Psoas muscle (tissue), 8 donors: ENCODE results near the gene SCNN1B. TPM values are rescaled to one million over a fixed set of nuclear protein-coding genes. Genes with fewer than 3 reads are reported as not detected.

Experiments
- ATAC-seq, 4 donors: fragments of 200-7000 bp; cut with Tn5 transposase; one replicate each; pipeline ENCODE4 v1.9.1; 2020; ENCODE audit warnings: moderate library complexity in 3 of 4, mild to moderate bottlenecking in 2 of 4
- DNase-seq, 2 donors: peaks; one replicate each; pipeline ENCODE4 v3.0.0-alpha.2; 2020
- H3K27ac ChIP-seq: fragments of 200-600 bp; one replicate; pipeline ENCODE4 v1.8.0; 2022
- H3K27me3 ChIP-seq, 3 donors: fragments of 200-600 bp in 1 of 3; one replicate each; pipeline versions ENCODE4 v1.6.1 to v1.8.0; 2013 to 2022; ENCODE audit warnings: low read length in 2 of 3, mild to moderate bottlenecking in 2 of 3, moderate library complexity in 1 of 3; ENCODE audit not compliant: insufficient read depth in 3 of 3
- H3K36me3 ChIP-seq, 2 donors: fragments of 200-600 bp in 1 of 2; one replicate each; pipeline versions ENCODE4 v1.6.1 to v1.8.0; 2013 to 2022; ENCODE audit warnings: low read depth in 1 of 2, mild to moderate bottlenecking in 1 of 2, moderate library complexity in 1 of 2; ENCODE audit not compliant: insufficient read depth in 1 of 2
- H3K4me1 ChIP-seq: fragments of 200-600 bp; one replicate; pipeline ENCODE4 v1.8.0; 2022
- H3K4me3 ChIP-seq: fragments of 200-600 bp; one replicate; pipeline ENCODE4 v1.8.0; 2022; ENCODE audit warnings: mild to moderate bottlenecking
- H3K9me3 ChIP-seq: fragments of 200-600 bp; one replicate; pipeline ENCODE4 v1.8.0; 2022
- WGBS, 3 donors: extraction: QIAGEN DNeasy Blood & Tissue Kit; methylation state at CpG; one replicate each; pipeline versions ENCODE4 v1.1.6 to v1.1.7; 2013; 5-methylcytosine and 5-hydroxymethylcytosine counted together
- intact Hi-C, 2 donors: fragments of 100-400 bp; cut with DNase I; formaldehyde crosslinking; loops; one replicate each; pipeline versions ENCODE4 v1.11.0 to v1.14.2; 2022
- polyA plus RNA-seq, 3 donors: library from polyadenylated mRNA; stranded (reverse); fragments of 200-250 nt; gene quantifications; one replicate each; pipeline ENCODE4 v1.2.3, GENCODE V29; 2013
- total RNA-seq, 4 donors: library from RNA; stranded (reverse); fragmentation: NEBNext Ultra II Directional in 2 of 4; extraction: Animal tissue kit (Norgen Biotek cat#: 25700) in 2 of 4; gene quantifications; one replicate each; pipeline versions ENCODE4 v1.2.1 to v1.2.4, GENCODE V29; 2021 to 2023
- TF ChIP-seq, protein P1 (sequence below): fragments of 200-600 bp; IDR thresholded peaks from one replicate; pipeline ENCODE4 v1.8.0; 2022; ENCODE audit warnings: antibody characterized with exemption
- donor health status: healthy with polysubstance abuse.
- donor health status: DM: no; HTN: no; CAD: no; lungs with moderate emphysema.
- donor health status: Bipolar disorder and iron deficiency.
- donor health status: healthy.
- donor health status: DM: yes; HTN: yes; CAD: no.
- donor health status: DM: no; HTN: no; CAD: no.
- donor health status: DM: no; HTN: no; CAD: no.
- donor health status: DM: yes; HTN: yes; CAD: no.

The SCNN1B gene
- total and polyA plus RNA-seq, 7 donors = 0.10 to 0.76 (median 0.51) TPM

DNA sequence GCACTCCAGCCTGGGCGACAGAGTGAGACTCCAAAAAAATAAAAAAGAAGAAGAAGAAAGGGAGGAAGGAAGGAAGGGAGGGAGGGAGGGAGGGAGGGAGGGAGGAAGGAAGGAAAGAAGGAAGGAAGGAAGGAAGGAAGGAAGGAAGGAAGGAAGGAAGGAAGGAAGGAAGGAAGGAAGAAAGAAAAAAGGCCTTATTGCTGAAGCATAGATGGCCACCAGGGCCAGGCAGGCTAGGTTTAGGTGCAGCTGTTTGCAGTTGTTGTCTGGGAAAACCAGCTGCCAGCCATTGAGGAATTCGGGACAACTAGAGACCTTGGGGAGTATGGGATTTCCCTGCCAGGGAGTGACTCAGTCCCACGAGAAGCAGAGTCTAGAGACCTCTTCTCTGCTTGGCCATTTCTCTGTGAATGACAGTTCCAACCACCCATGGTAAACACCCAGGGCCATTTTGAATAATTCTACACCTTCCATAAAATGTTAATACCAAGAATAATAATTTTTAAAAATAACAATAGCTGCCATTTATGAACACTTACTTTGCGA, 31.0 kb downstream of the SCNN1B start:
- Histone ChIP-seq H3K4me1 (no peaks in the 10 kb centered on the region), H3K4me3 (no peak overlapping the region), H3K36me3 (no peaks in the 10 kb centered on the region), H3K9me3 (no peaks in the 10 kb centered on the region), H3K27ac (no peak overlapping the region), H3K27me3 (peaks cover 0 to 5% (median 0%) of the 10 kb centered on the region in 3 donors)
- ATAC-seq = no peak
- TF ChIP-seq, protein P1, sequence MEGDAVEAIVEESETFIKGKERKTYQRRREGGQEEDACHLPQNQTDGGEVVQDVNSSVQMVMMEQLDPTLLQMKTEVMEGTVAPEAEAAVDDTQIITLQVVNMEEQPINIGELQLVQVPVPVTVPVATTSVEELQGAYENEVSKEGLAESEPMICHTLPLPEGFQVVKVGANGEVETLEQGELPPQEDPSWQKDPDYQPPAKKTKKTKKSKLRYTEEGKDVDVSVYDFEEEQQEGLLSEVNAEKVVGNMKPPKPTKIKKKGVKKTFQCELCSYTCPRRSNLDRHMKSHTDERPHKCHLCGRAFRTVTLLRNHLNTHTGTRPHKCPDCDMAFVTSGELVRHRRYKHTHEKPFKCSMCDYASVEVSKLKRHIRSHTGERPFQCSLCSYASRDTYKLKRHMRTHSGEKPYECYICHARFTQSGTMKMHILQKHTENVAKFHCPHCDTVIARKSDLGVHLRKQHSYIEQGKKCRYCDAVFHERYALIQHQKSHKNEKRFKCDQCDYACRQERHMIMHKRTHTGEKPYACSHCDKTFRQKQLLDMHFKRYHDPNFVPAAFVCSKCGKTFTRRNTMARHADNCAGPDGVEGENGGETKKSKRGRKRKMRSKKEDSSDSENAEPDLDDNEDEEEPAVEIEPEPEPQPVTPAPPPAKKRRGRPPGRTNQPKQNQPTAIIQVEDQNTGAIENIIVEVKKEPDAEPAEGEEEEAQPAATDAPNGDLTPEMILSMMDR = no peak
- intact Hi-C loops = no loop called here
- DNase-seq = no peak
- WGBS, 3 donors = 45 to 54% (median 53%) methylated on average over 4 of the region's 4 CpGs

GRCh38 chr16:23333831-23334456, 31.8 kb downstream of the SCNN1B start:
- no peaks in the 10 kb centered on the region for H3K36me3 ChIP-seq
- DNase-seq (no peak), ATAC-seq (no peak)
- H3K27ac ChIP-seq = no peak overlapping the region
- intact Hi-C loops = no loop called here
- H3K4me1 ChIP-seq = no peaks in the 10 kb centered on the region
- H3K27me3 ChIP-seq = peaks cover 0 to 5% (median 0%) of the 10 kb centered on the region in 3 donors
- no peak overlapping the region for H3K4me3 ChIP-seq
- 79 to 83% (median 81%) methylated on average over 11 of the region's 11 CpGs for WGBS, 3 donors
- TF ChIP-seq, protein P1 = no peak
- H3K9me3 ChIP-seq = no peaks in the 10 kb centered on the region

DNA sequence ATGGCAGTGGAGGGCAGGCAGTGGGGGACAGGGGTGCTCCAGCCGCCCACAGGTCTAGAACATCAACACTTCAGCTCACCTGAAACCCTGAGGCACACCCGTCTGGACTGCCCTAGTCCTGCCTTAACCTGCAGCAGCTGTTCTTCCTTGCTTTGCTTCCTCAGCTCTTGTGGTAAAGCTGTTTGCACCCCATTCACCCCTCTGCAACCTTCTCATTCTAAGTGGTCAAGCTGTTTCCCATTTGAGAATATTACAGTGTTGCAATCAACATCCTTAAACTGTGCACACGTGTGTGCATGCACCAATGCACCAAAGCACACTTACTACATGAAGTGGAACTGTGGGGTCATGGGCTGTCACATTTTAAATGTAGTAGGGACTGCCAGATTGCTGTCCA, 32.4 kb downstream of the SCNN1B start:
- TF ChIP-seq, protein P1 = no peak
- no peak overlapping the region for H3K4me3 ChIP-seq
- WGBS, 3 donors = 79 to 83% (median 81%) methylated on average over 3 of the region's 3 CpGs
- no peak overlapping the region for H3K27ac ChIP-seq
- H3K4me1 ChIP-seq = no peaks in the 10 kb centered on the region
- intact Hi-C loops = no loop called here
- no peak for DNase-seq
- ATAC-seq = no peak
- peaks cover 0 to 5% (median 0%) of the 10 kb centered on the region in 3 donors for H3K27me3 ChIP-seq
- H3K9me3 ChIP-seq = no peaks in the 10 kb centered on the region
- H3K36me3 ChIP-seq = no peaks in the 10 kb centered on the region

- intact Hi-C loops = no loop called here
- no peak for DNase-seq
- Histone ChIP-seq H3K36me3 (no peaks in the 10 kb centered on the region), H3K4me1 (no peaks in the 10 kb centered on the region), H3K9me3 (no peaks in the 10 kb centered on the region), H3K27me3 (peaks cover 0 to 5% (median 0%) of the 10 kb centered on the region in 3 donors), H3K4me3 (no peak overlapping the region), H3K27ac (no peak overlapping the region)
- WGBS, 3 donors = 69 to 70% (median 69%) methylated on average over 1 of the region's 1 CpG
- ATAC-seq = no peak
- TF ChIP-seq, protein P1 = no peak
Measured at GRCh38 chr16:23334950-23335349, 32.8 kb downstream of the SCNN1B start.
